ENCODE data around the gene POLE.

Gene POLE

DNA sequence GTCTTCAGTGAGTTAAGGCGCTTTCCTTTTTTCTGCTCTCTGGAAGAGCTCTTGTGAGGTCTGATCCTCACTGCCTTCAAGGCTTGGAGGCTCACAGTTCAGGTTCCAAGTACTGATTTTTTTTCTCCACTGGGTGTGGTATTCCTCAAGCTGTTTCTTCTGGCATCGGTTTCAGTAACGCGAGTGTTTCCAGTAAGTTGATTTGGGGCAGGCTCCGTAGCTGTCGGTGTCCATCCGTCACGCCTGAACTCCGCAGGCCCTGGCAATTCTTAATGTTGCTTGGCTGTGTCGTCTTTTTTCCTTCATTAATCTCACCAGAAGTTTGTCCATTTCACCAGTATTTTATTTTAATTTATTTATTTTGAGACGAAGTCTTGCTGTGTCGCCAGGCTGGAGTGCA, 107.4 kb downstream of the POLE start:
- no peak for DNase-seq (ENCODE audit: low read depth)

DNA sequence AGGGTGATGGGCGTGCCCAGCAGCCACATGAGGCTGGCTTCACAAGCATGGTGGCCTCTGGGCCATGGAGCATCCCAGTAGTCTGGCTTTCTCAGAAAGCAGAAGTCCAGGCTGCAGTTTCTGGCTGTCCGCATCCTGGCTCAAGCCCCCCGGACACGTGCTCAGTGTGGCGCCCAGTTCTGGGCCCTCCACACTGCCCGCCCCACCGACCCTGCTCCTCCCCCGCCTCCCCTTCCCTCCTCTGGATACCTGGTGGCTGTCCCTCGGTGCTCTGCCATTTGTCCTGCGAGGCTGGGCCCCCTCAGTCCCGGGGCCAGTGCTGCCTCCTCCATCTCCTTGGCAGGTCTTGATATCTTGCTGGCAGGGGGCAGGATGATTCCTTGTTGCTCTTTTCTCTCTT, 108.3 kb downstream of the POLE start:
- DNase-seq (ENCODE audit: low read depth) = no peak

DNA sequence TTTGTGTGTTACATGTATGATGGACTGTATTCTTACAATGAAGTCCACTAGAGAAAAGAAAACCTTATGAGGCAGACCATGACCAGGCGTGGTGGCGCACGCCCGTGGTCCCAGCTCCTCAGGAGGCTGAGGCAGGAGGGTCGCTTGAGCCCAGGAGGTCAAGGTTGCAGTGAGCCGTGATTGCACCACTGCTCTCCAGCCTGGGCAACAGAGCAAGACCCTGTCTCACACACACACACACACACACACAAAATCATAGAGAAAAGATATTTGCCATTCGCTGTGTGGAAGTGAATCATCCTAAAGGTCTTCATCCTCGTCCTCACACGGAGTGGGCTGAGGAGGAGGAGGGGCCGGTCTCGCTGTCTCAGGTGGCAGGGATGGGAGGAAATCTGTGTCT, 109.0 kb downstream of the POLE start:
- DNase-seq (ENCODE audit: low read depth) = no peak

DNA sequence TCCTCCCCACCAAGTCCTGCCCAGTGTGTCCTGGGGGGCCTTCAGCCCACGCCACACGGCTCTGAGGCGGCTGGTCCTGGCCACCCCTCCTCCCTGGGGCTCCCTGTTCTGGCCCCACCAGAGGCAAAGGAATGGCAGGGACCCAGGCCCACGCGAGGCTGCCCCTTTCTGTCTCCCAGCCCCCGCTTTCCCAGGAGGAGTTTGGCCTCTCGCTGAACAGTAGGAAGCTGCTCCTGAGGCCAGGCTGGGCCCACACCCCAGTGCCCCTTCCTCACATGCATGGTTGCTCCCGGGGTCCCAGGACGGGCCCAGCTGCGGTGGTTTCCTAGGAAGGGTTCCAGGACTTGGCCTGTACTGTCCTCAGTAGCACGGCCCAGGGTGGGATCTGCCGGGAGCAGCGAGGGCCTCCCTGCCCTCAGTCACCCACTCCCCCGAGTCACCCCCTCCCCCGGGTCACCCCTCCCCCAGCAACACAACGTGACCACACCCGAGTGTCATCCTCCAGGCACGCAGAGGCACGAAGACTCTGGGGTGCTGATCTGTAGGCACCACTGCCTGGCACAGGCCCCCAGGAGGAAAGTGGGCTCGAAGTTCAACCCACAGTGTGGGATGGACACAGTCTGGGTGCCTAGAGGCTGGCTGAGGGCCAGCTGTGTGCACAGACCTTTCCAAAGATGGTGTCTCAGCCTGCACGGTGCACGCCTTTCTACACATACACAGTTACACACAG, 109.8 kb downstream of the POLE start:
- DNase-seq (ENCODE audit: low read depth) = no peak

DNA sequence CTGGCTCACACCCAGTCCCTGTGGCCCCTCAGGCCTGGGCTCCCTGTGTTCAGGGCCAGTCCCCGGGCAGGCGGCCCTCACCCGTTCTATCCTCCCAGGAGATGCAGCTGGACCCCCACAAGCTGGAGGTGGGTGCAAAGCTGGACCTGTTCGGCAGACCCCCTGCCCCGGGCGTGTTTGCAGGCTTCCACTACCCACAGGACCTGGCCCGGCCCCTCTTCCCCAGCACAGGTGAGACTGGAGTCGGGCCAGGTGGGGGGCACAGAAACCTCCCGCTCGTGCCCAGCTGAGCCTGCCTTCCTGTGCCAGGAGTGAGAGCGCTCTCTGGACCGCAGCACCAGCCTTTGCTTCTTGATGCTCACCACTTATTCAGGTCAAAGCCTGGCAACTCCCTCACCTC, 110.4 kb downstream of the POLE start:
- DNase-seq (ENCODE audit: low read depth) = no peak

DNA sequence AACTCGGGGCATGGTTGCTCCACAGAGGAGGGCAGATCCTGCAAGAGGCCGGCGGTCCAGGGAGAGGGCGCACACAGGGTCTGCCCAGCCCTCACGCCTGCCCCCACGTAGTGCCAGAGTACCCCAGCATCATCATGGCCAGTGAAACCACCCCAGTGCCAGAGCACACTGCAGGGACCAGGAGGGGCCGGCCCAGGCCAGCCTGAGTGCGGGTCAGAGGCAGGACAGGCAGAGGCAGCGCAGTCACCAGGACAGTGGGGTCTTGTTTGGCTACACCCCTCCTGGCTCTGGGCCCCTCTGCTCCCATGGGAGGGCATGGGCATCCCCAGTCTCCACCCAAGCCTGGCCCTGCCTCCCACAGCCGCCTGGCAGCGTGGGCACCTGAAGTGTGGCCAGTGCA, 111.5 kb downstream of the POLE start:
- no peak for DNase-seq (ENCODE audit: low read depth)

DNA sequence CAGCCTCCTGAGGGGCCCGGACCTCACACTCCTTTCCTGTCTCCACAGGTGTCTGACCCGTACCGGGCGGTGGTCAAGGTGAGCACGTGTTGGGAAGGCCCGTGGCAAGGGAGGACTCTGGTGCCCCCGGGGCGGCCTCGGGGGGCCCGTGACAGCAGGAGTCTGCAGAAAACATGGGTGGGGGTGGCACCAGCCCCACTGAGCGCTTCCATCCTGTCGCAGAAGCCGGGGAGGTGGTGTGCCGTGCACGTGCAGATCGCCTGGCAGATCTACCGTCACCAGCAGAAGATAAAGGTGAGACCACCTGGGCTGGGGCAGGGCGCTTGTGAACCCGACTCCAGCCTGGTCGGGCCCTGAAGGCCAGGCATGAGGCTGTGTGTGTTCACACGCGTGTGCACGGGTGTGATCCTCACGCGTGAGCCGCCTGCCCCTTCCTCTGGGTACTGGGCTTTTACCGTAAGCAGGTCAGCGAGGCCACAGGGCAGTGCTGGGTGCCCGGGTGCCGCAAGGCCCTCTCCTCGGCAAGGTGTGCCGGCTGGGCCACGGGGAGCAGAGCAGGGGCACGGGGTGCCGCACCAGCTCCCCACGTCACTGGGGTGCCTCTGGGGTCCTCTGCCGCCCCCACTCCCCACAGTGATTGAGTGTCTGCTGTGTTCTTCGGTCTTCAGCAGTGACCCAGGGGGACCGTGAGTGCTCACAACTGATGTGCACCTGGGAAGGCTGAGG, 112.7 kb downstream of the POLE start:
- DNase-seq (ENCODE audit: low read depth) = no peak
